Osteocyte (in vitro differentiated cells): ENCODE results near the gene VIPR2. TPM values are rescaled to one million over a fixed set of nuclear protein-coding genes. Genes with fewer than 3 reads are reported as not detected.

Experiments used
- DNase-seq: peaks from one replicate; pipeline ENCODE4 v3.0.0; 2021; ENCODE audit warnings: mixed read lengths; ENCODE audit not compliant: unreplicated experiment; ENCODE audit errors: extremely low spot score
- H3K27ac Mint-ChIP-seq: one replicate; pipeline ENCODE4 v1.8.0; 2021; ENCODE audit warnings: mild to moderate bottlenecking, mixed read lengths; ENCODE audit not compliant: unreplicated experiment
- H3K27me3 Mint-ChIP-seq: one replicate; pipeline ENCODE4 v1.8.0; 2021; ENCODE audit warnings: mixed read lengths; ENCODE audit not compliant: unreplicated experiment
- H3K36me3 Mint-ChIP-seq: one replicate; pipeline ENCODE4 v1.8.0; 2021; ENCODE audit warnings: mixed read lengths; ENCODE audit not compliant: unreplicated experiment
- H3K4me1 Mint-ChIP-seq: one replicate; pipeline ENCODE4 v1.8.0; 2021; ENCODE audit warnings: mixed read lengths; ENCODE audit not compliant: unreplicated experiment
- H3K4me3 Mint-ChIP-seq: one replicate; pipeline ENCODE4 v1.8.0; 2021; ENCODE audit warnings: mild to moderate bottlenecking, moderate library complexity, mixed read lengths; ENCODE audit not compliant: unreplicated experiment
- H3K9me3 Mint-ChIP-seq: one replicate; pipeline ENCODE4 v1.8.0; 2021; ENCODE audit warnings: mixed read lengths; ENCODE audit not compliant: unreplicated experiment
- total RNA-seq: library from RNA; stranded (reverse); gene quantifications from 2 replicates; pipeline ENCODE4 v1.2.1, GENCODE V29; 2021
- TF ChIP-seq, protein P1 (sequence below): fragments of 200-600 bp; sonication (generic); IDR thresholded peaks from 2 replicates; pipeline ENCODE4 v1.5.0; 2021; ENCODE audit warnings: antibody characterized with exemption, mild to moderate bottlenecking, moderate library complexity

The VIPR2 gene
- total RNA-seq, 1 donor from 2014 or later, result 0.19 TPM

DNA sequence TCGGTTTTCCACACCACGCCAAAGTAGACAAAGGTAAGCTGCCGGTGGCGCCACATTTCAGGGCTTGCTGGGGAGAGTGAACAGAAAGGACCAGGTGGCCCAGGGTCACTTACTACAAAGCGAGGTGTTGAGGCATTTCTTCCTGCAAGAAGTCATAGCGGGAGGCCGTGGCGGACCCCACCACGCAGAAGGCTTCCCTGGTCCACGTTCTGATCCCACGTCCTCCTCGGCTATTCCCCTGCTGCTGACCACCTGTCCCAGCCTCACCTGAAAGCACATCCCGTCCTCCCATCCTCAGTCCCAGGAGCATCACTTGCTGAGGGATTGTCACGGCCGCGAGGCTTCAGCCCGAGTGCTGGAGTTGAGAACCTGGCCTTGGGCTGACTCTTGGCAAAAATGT, 149.2 kb downstream of the VIPR2 start:
- H3K4me1 Mint-ChIP-seq, result no peaks in the 10 kb centered on the region
- no peak for DNase-seq
- TF ChIP-seq, protein P1, sequence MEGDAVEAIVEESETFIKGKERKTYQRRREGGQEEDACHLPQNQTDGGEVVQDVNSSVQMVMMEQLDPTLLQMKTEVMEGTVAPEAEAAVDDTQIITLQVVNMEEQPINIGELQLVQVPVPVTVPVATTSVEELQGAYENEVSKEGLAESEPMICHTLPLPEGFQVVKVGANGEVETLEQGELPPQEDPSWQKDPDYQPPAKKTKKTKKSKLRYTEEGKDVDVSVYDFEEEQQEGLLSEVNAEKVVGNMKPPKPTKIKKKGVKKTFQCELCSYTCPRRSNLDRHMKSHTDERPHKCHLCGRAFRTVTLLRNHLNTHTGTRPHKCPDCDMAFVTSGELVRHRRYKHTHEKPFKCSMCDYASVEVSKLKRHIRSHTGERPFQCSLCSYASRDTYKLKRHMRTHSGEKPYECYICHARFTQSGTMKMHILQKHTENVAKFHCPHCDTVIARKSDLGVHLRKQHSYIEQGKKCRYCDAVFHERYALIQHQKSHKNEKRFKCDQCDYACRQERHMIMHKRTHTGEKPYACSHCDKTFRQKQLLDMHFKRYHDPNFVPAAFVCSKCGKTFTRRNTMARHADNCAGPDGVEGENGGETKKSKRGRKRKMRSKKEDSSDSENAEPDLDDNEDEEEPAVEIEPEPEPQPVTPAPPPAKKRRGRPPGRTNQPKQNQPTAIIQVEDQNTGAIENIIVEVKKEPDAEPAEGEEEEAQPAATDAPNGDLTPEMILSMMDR, result no peak
- no peaks in the 10 kb centered on the region for H3K36me3 Mint-ChIP-seq
- no peaks in the 10 kb centered on the region for H3K27me3 Mint-ChIP-seq
- no peak overlapping the region for H3K4me3 Mint-ChIP-seq
- H3K27ac Mint-ChIP-seq, result no peak overlapping the region
- H3K9me3 Mint-ChIP-seq, result peaks cover 9% of the 10 kb centered on the region

DNA sequence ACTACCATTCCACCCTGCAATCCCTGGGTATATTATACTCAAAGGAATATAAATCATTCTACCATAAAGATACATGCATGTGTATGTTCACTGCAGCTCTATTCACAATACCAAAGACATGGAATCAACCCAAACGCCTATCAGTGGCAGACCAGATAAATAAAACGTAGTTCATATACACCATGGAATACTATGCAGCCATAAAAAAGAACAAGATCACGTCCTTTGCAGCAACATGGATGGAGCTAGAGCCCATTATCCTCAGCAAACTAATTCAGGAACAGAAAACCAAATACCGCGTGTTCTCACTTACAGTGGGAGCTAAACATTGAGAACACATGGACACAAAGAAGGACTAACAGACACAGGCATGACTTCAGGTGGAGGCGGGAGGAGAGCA, 150.0 kb downstream of the VIPR2 start:
- H3K27me3 Mint-ChIP-seq, result no peaks in the 10 kb centered on the region
- DNase-seq, result no peak

DNA sequence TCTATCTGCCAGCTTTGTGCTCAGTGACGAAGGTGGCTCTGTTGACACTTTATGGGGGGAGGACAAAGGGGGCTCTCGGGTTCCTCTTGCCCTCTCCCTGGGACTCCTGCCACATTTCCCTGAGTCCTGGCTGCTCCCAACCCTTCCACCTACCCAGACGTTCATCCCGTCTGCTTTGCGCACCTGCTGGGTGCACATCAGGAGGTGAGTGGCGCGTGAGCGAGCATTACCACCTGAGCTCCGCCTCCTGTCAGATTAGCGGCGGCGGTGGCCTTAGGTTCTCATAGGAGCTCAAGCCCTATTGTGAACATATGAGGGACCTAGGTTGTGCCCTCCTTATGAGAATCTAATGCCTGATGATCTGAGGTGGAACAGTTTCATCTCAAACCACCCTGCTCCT, 151.1 kb downstream of the VIPR2 start:
- Mint-ChIP-seq H3K27me3 (no peaks in the 10 kb centered on the region), H3K9me3 (peaks cover 9% of the 10 kb centered on the region)

More for the DNA sequence above, 150.0 kb downstream of the VIPR2 start:
- Mint-ChIP-seq H3K36me3 (no peaks in the 10 kb centered on the region), H3K27ac (no peak overlapping the region), H3K9me3 (peaks cover 9% of the 10 kb centered on the region), H3K4me3 (no peak overlapping the region), H3K4me1 (no peaks in the 10 kb centered on the region)
- TF ChIP-seq, protein P1, result no peak

DNA sequence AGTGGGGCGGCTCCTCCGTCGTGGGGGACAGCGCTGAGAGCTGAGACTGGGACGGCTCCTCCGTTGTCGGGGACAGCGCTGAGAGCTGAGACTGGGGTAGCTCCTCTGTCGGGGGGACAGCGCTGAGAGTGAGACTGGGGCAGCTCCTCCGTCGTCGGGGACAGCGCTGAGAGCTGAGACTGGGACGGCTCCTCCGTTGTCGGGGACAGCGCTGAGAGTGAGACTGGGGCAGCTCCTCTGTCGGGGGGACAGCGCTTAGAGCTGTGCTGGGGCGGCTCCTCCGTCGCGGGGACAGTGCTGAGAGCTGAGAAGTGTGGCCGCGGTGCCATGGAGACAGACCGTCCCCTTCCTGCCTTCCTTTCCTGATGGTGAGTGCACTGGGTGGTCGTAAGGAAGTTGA, 151.9 kb downstream of the VIPR2 start:
- no peaks in the 10 kb centered on the region for H3K27me3 Mint-ChIP-seq
- no peak for DNase-seq
- TF ChIP-seq, protein P1, result no peak
- H3K9me3 Mint-ChIP-seq, result peaks cover 9% of the 10 kb centered on the region
- H3K36me3 Mint-ChIP-seq, result no peaks in the 10 kb centered on the region
- no peak overlapping the region for H3K27ac Mint-ChIP-seq
- no peak overlapping the region for H3K4me3 Mint-ChIP-seq
- no peaks in the 10 kb centered on the region for H3K4me1 Mint-ChIP-seq

More for the DNA sequence above, 151.1 kb downstream of the VIPR2 start:
- TF ChIP-seq, protein P1, result no peak
- H3K36me3 Mint-ChIP-seq, result no peaks in the 10 kb centered on the region
- H3K4me1 Mint-ChIP-seq, result no peaks in the 10 kb centered on the region
- H3K27ac Mint-ChIP-seq, result no peak overlapping the region
- no peak overlapping the region for H3K4me3 Mint-ChIP-seq
- no peak for DNase-seq

DNA sequence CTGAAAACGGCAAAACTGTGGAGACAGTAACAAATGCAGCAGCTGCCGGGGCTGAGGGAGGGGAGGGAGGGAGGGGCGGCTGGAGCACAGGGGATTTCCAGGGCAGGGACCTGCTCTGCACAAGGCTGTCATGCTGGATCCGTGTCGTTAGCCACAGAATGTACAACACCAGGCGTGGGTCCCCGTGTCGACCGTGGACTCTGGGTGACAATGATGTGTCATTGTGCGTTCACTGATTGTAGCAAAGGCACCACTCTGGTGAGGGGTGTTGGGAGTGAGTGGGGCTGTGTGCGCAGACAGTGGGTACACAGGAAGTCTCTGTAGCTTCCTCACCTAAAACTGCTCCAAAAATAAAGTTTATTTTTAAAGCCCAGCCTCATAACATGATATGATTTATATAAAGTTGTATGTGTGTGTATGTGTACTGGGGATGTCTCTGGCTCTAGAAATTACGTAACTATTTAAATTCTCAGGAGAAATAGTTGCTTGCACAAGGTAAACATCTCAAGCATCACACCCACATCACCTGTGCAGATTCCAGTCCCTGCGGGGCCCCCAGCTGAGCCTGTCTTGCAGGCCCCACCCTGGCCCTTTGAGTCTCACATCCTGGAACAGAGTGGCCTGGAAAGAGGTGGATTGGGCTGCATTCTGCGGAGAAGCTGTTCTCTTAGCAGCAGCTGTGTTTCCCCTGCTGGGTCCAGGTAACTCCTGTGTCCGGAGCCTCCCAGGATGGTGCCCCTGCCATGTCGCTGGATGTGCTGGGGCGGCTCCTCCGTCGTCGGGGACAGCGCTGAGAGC, 152.6 kb downstream of the VIPR2 start:
- Mint-ChIP-seq H3K36me3 (no peaks in the 10 kb centered on the region), H3K27me3 (no peaks in the 10 kb centered on the region), H3K4me3 (no peak overlapping the region), H3K4me1 (no peaks in the 10 kb centered on the region), H3K27ac (no peak overlapping the region), H3K9me3 (peaks cover 9% of the 10 kb centered on the region)
- no peak for DNase-seq
- TF ChIP-seq, protein P1, result no peak
